Heart left ventricle (tissue), 16 donors: ENCODE data around the gene LENG1. TPM values are rescaled to one million over a fixed set of nuclear protein-coding genes. Genes with fewer than 3 reads are reported as not detected.
"Not testable (repeated sequence)": the region's sequence is repeated elsewhere in the genome, so short reads cannot be mapped to it uniquely, and the experiment has no call there.

Source experiments
- ATAC-seq, 4 donors: fragments of 200-7000 bp; cut with Tn5 transposase; one replicate each; pipeline ENCODE4 v1.9.1; 2020 to 2022; ENCODE audit warnings: moderate library complexity in 4 of 4, mild to moderate bottlenecking in 3 of 4, moderate number of reproducible peaks in 1 of 4
- DNase-seq, 5 donors: peaks; one replicate each; pipeline ENCODE4 v3.0.0-alpha.2; 2020
- H3K27ac ChIP-seq, 12 donors: fragments of 200-600 bp; sonication (generic) in 4 of 12; one replicate each; pipeline versions ENCODE4 v1.5.0 to v1.8.0; 2016 to 2022; ENCODE audit warnings: mild to moderate bottlenecking in 2 of 12
- H3K27me3 ChIP-seq, 9 donors: fragments of 200-600 bp; sonication (generic) in 2 of 9; one replicate each; pipeline versions ENCODE4 v1.5.1 to v1.8.0; 2016 to 2022; ENCODE audit warnings: mild to moderate bottlenecking in 3 of 9
- H3K36me3 ChIP-seq, 9 donors: fragments of 200-600 bp; sonication (generic) in 2 of 9; one replicate each; pipeline versions ENCODE4 v1.5.0 to v1.8.0; 2018 to 2022; ENCODE audit warnings: mild to moderate bottlenecking in 2 of 9
- H3K4me1 ChIP-seq, 12 donors: fragments of 200-600 bp; sonication (generic) in 4 of 12; one replicate each; pipeline versions ENCODE4 v1.5.0 to v1.8.0; 2016 to 2022; ENCODE audit warnings: mild to moderate bottlenecking in 3 of 12
- H3K4me3 ChIP-seq, 12 donors: fragments of 200-600 bp; sonication (generic) in 4 of 12; one replicate each; pipeline versions ENCODE4 v1.5.0 to v1.8.0; 2017 to 2022; ENCODE audit warnings: mild to moderate bottlenecking in 9 of 12, moderate library complexity in 4 of 12
- H3K9me3 ChIP-seq, 12 donors: fragments of 200-600 bp; sonication (generic) in 4 of 12; one replicate each; pipeline versions ENCODE4 v1.5.0 to v1.8.0; 2016 to 2022; ENCODE audit warnings: mild to moderate bottlenecking in 1 of 12
- POLR2A ChIP-seq, 2 donors: fragments of 450-650 bp; IDR thresholded peaks; one replicate each; pipeline ENCODE4 v1.6.1; 2017; ENCODE audit warnings: antibody characterized with exemption in 2 of 2, mild to moderate bottlenecking in 2 of 2, moderate library complexity in 2 of 2
- WGBS, 4 donors: extraction: QIAGEN DNeasy Blood & Tissue Kit in 2 of 4; methylation state at CpG; one replicate each; pipeline versions ENCODE4 v1.1.5 to v1.1.7; 2013 to 2018; 5-methylcytosine and 5-hydroxymethylcytosine counted together
- intact Hi-C, 10 donors: fragments of 100-400 bp; cut with DNase I; formaldehyde crosslinking; loops; one replicate each; pipeline versions ENCODE4 v1.11.1 to v1.14.2; 2022
- polyA plus RNA-seq, 2 donors: library from polyadenylated mRNA; stranded (reverse); fragments of 200-250 nt; gene quantifications; one replicate each; pipeline ENCODE4 v1.2.3, GENCODE V29; 2013
- total RNA-seq, 9 donors: library from RNA; depleted of rRNA in 2 of 9; stranded (reverse); fragments of >200 nt in 2 of 9; fragmentation: NEBNext Ultra II Directional in 3 of 9; extraction: Animal tissue kit (Norgen Biotek cat#: 25700) in 3 of 9; gene quantifications; one replicate each; pipeline versions ENCODE4 v1.1.0 to v1.2.4, GENCODE V29; 2016 to 2023
- TF ChIP-seq, protein P1 (sequence below), 12 donors: fragments of 200-600 bp; sonication (generic) in 4 of 12; IDR thresholded peaks; one replicate each; pipeline versions ENCODE4 v1.5.0 to v1.8.0; 2018 to 2022; ENCODE audit warnings: antibody characterized with exemption in 12 of 12, mild to moderate bottlenecking in 5 of 12
- donor health status: ischemic (EF 13 %, LVEDD 7.1; RV severe dilation, severe dysfunction).
- donor health status: healthy with polysubstance abuse.
- donor health status: DM: no; HTN: yes; CAD: no.
- donor health status: DM: no; HTN: no; CAD: no.
- donor health status: ischemic (EF 25% LVEDD 6.9; RV normal size, moderate dysfunction).
- donor health status: ischemic (EF 25% LVEDD 5.7; RV mildly dilated, moderate dysfunction).
- donor health status: healthy.
- donor health status: DM: yes; HTN: yes; CAD: no.
- donor health status: ischemic (EF 35%, LVEDD 5.7; RV mildly dilated, moderate dysfunction).
- donor health status: nonischemic (EF 11% LVEDD 7.7; RV severe dilation, severe dysfunction).
- donor health status: DM: yes; HTN: yes; CAD: no.
- donor health status: PGD.
- donor health status: ischemic (EF 29% LVEDD 5.4; RV normal size, mild dysfunction).
- donor health status: nonischemic (EF 23%, LVEDD 6.1; RV moderate dilation, normal function).

LENG1 gene
- total and polyA plus RNA-seq, 11 donors = 5.4 to 18.6 (median 7.0) TPM

DNA sequence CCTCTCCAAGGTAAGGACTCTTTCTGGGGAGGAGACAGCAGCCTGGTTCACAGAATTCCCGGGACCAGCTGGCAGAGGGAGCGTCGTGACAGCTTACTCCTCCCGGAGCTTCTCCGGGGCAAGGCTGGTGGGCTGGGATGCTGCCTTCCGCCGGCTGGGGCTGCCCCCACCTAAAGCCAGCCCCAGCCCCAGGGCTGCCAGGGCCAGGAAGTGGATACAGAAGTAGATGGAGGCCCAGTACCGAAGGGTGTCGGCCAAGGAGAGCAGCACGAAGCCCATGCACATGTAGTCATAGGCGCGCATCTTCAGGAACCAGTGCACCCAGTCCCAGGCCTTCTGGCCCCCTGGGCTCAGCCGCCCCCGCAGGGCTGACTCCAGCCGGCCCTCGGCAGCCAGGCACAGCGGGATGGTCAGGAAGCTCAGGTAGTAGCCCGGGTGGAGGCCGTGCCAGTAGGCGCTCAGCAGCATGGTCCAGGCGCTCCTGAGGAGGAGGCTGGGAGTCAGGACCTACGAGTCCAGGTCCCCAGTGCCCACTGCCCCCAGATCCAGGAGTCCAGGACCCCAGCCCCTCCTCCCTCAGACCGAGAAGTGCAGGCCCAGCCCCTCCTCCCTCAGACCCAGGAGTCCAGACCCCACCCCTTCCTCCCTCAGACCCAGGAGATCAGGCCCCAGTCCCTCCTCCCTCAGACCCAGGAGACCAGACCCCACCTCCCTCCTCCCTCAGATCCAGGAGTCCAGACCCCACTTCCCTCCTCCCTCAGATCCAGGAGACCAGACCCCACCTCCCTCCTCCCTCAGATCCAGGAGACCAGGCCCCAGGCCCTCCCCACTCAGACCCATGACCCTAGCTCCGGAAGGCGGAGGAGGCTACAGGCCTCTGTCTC, 14.7 kb upstream of the LENG1 start:
- DNase-seq (no peak), ATAC-seq (peak in 1 of 4 donors; percentile 8)
- Histone ChIP-seq H3K4me1 (peaks cover 0 to 11% (median 0%) of the 10 kb centered on the region in 12 donors), H3K27me3 (peaks cover 0 to 10% (median 0%) of the 10 kb centered on the region in 9 donors), H3K4me3 (no peak overlapping the region), H3K9me3 (no peaks in the 10 kb centered on the region), H3K36me3 (peaks cover 0 to 17% (median 0%) of the 10 kb centered on the region in 9 donors), H3K27ac (no peak overlapping the region)
- intact Hi-C loops = loop anchor here in 1 of 10 donors (5.0 kb wide), 1 partner anchor 58 kb away; no protein-coding TSS in a partner anchor
- TF ChIP-seq POLR2A (IDR thresholded peaks at IDR 0.05) = no peak
- TF ChIP-seq, protein P1, sequence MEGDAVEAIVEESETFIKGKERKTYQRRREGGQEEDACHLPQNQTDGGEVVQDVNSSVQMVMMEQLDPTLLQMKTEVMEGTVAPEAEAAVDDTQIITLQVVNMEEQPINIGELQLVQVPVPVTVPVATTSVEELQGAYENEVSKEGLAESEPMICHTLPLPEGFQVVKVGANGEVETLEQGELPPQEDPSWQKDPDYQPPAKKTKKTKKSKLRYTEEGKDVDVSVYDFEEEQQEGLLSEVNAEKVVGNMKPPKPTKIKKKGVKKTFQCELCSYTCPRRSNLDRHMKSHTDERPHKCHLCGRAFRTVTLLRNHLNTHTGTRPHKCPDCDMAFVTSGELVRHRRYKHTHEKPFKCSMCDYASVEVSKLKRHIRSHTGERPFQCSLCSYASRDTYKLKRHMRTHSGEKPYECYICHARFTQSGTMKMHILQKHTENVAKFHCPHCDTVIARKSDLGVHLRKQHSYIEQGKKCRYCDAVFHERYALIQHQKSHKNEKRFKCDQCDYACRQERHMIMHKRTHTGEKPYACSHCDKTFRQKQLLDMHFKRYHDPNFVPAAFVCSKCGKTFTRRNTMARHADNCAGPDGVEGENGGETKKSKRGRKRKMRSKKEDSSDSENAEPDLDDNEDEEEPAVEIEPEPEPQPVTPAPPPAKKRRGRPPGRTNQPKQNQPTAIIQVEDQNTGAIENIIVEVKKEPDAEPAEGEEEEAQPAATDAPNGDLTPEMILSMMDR (IDR thresholded peaks at IDR 0.05) = no peak
- 55 to 73% (median 69%) methylated on average over 10 to 25 of the region's 25 CpGs for WGBS, 4 donors

DNA sequence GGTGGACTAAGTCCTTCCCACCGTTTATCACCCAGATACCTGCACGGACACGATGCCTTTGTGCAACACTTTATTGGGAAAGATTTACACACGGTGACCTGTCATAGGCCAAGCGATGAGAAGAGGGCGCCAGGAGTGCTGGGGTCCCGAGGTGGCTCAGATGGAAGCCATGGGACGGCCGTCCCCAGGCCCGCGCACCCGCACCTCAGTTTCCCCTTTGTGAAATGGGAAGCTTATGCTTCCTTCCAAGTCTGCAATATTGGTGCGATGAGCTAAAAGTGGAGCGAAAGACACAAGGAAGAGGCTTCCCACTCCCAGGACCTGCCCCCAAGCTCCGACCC, 13.8 kb upstream of the LENG1 start:
- 35 to 48% (median 44%) methylated on average over 10 to 15 of the region's 15 CpGs for WGBS, 4 donors
- H3K27me3 ChIP-seq = peaks cover 0 to 10% (median 0%) of the 10 kb centered on the region in 9 donors
- peak overlapping the region in 4 of 12 donors; percentile 38 to 51 (median 44) for H3K4me3 ChIP-seq
- DNase-seq = no peak
- no peak for ATAC-seq
- intact Hi-C loops = loop anchor here in 1 of 10 donors (5.0 kb wide), 1 partner anchor 59 kb away; no protein-coding TSS in a partner anchor
- peaks cover 0 to 13% (median 1%) of the 10 kb centered on the region in 12 donors for H3K4me1 ChIP-seq
- TF ChIP-seq, protein P1 (IDR thresholded peaks at IDR 0.05) = no peak
- no peak for TF ChIP-seq POLR2A (IDR thresholded peaks at IDR 0.05)
- H3K27ac ChIP-seq = peak overlapping the region in 3 of 12 donors; percentile 67 to 78 (median 75)
- H3K36me3 ChIP-seq = peaks cover 0 to 11% (median 0%) of the 10 kb centered on the region in 9 donors
- H3K9me3 ChIP-seq = no peaks in the 10 kb centered on the region

DNA sequence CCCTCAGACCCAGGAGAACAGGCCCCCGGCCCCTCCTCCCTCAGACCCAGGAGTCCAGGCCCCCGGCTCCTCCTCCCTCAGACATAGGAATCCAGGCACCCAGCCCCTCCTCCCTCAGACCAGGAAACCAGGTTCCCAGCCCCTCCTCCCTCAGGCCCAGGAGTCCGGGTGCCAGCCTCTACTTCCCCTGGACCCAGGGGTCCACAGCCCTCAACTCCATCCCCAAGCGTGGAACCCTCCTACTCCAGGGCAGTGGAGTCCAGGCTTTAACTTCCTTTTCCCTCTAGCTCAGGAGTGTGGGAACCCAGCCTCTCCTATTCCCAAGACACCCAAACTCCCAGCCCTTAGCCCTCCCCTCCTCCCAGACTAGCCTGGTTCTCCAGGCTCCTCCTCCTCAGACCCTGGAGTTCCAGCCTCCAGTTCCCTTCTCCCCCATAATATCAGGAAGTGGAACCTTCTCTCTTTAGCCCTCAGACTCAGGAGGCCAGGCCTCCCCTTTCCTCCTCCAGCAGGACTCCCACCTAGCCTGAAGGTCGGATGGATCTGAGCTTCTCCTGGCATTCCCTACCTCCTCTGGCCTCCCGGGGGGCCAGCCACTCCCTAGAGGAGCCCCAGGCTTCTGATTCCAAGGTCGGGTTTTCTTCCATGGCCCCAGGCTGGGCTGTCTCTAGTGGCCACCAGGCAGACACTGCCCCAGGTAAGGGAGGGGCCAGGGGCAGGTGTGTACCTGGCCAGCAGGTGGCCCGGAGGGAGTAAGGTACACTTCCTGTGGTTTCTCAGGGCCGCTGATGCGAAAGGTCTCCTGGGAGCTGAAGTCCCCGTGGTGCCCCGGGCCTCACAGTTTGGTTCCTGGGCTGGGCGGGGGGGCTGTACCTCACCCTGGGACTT, 13.2 kb upstream of the LENG1 start, which contains the start of gene TMC4:
TSS of gene TMC4 (minus strand) at position 690 of the 888 bp plus-strand sequence. CDS start at position 647, 43 bp downstream.
- DNase-seq = peak in 2 of 5 donors; percentile 51 to 55
- 12 to 20% (median 16%) methylated on average over 7 to 13 of the region's 13 CpGs for WGBS, 4 donors
- ATAC-seq = peak in 3 of 4 donors; percentile 26 to 55 (median 52)
- TF ChIP-seq POLR2A (IDR thresholded peaks at IDR 0.05) = no peak
- TF ChIP-seq, protein P1 (IDR thresholded peaks at IDR 0.05) = no peak
- Histone ChIP-seq H3K27me3 (peaks cover 0 to 13% (median 0%) of the 10 kb centered on the region in 9 donors), H3K9me3 (no peaks in the 10 kb centered on the region), H3K4me3 (peak within 1 kb of the TSS in 8 of 12 donors; percentile 25 to 51 (median 36)), H3K27ac (peak within 1 kb of the TSS in 8 of 12 donors; percentile 29 to 78 (median 62)), H3K4me1 (peaks cover 0 to 17% (median 2%) of the 10 kb centered on the region in 12 donors), H3K36me3 (peaks cover 0 to 7% (median 0%) of the 10 kb centered on the region in 9 donors)
- intact Hi-C loops = loop anchor here in 1 of 10 donors (5.0 kb wide), 1 partner anchor 60 kb away; no protein-coding TSS in a partner anchor

DNA sequence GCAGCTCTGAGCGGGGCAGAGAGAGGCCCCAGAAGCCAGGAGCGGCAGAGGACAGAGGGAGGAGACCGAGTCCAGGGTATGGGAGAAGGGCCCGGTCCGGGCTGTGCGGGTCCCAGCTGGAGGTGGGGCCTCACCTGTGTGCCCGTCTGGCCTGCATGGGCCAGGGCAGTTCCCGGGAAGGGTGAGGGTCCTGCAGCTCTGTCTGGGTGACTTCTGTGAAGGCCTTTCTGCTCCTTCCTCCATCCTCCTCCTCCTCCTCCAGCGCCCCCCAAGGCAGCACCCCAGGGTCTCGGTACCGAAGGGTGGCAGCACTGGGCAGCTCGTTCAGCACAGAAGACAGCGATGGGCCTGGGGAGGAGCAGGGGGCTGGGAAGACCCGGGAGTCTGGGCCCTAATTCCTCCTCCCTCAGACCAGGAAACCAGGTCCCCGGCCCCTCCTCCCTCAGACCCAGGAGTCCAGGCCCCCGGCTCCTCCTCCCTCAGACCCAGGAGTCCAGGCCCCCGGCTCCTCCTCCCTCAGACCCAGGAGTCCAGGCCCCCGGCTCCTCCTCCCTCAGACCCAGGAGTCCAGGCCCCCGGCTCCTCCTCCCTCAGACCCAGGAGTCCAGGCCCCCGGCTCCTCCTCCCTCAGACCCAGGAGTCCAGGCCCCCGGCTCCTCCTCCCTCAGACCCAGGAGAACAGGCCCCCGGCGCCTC, 12.4 kb upstream of the LENG1 start:
- 71 to 80% (median 73%) methylated on average over 14 to 20 of the region's 23 CpGs for WGBS, 4 donors
- not testable (repeated sequence) for DNase-seq, ATAC-seq, H3K9me3 ChIP-seq, H3K36me3 ChIP-seq
- Histone ChIP-seq H3K27me3 (peaks cover 0 to 13% (median 0%) of the 10 kb centered on the region in 9 donors), H3K4me3 (peak overlapping the region in 5 of 12 donors; percentile 5 to 38 (median 34)), H3K4me1 (peaks cover 0 to 17% (median 2%) of the 10 kb centered on the region in 12 donors), H3K27ac (peak overlapping the region in 5 of 12 donors; percentile 23 to 78 (median 65))
- intact Hi-C loops = loop anchor here in 2 of 10 donors (2.0 to 5.0 kb wide), 2 partner anchors 59 to 60 kb away; no protein-coding TSS in a partner anchor
